GF-D8 (cell line): ENCODE results near the gene SIRPG.
"Not testable (repeated sequence)": the region's sequence is repeated elsewhere in the genome, so short reads cannot be mapped to it uniquely, and the experiment has no call there.

Experiments
- DNase-seq: peaks from one replicate; lab custom pipeline; 2025; lab: John Stamatoyannopoulos, UW

SIRPG gene

DNA sequence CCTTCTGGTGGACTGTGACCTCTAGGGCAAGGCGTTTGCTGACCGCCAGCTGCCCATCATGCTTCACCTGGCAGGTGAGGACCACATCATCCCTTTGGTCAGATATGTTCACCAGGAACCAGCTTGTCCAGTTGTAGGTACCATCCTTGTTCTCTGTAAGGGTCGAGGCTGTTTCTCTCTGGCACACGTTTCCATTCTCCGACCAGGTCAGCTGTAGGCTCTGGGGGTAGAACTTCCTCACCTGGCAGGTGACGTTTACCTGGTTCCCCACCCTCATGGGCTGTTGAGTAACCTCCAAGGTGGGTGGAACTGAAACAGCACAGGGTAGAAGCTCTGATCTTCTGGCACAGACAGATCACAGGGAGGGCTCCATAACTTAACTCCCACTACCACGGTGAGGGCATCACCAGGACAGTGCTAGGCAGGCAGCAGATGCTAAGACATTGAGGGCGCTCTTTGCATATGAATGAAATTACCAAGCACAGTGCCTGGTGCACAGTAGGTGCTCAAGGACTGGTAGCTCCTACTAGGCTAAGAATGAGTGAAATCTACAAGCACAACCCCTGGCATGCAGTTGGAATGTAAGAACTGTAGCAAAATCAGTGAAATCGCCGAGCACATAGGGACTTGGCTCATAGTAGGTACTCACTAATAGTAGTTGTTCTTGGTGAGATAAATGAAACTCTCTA, 22.1 kb downstream of the SIRPG start:
- no peak for DNase-seq

DNA sequence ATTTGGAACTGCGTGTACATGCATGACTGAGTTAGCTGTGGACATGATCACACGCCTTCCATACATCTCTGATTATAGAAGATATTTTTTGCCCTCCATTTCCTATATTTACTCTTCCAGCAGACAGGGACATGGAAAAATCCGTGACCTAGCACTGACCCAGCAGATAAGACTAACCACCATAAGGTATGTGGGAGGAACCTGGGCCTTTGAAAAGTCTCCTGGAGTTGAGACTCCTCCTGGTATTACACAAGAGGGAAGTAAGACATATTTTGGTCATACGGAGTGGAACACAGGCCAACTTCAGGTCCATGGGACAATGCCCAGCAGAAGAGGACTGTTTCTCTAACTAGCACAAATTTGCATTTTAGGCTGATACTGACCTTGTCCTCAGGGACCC, 24.0 kb downstream of the SIRPG start:
- no peak for DNase-seq

DNA sequence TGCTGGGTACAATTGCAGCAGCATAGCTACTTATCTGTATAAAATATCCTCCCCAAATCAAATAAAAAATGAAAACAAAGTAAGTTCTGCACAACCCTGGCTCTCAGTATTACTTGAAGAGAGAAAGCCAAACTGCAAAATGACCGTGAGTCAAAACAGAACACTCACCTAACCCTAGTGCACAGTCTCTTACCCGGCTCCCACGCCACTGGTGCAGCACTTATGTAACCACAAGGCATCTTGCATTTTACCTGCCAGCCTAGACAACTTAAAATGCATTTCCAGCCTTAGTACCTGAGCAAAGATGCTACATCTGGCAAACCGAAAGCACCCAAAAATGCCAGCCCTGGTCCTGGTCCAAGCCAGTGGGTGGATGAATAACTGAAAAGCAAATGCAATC, 25.4 kb downstream of the SIRPG start:
- no peak for DNase-seq

DNA sequence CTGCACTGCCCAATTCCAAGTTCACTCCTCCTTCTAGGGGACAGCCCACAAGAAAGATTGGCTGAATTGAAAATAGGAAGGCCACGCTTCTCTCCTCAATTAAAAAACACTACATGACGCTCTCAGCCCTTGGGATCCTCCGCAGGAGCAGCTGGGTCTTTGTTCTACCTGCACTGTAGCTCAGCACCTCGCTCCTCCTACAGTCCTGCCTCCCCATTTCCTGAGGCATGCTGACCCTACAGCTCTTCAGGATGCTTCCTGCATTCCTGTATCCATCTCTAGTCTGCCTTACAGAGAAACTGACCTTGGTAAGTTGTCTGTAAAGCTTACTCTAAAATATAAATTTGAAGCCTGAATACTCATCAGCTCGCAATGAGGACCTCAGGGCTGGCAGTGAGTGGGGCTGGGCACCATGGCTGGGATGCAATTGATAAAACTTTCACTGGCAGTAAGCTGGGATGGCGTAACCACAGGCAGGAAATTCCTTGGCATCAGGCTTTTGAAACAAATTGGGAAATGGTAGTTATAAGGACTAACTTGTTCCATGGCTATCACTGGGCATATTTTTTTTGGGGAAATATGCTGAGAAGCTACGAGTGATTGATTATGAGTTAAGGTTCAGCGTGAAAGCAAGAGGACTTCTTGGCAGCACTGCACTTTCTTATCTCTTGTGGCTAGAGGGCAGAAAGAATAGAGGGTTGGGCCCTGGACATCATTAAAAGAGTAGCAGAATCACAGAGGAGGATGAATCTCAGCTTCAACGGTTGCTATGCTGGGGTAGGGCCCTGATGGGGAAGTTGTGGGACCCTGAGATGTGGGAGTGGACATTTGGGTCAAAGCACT, 26.0 kb downstream of the SIRPG start:
- DNase-seq: no peak

DNA sequence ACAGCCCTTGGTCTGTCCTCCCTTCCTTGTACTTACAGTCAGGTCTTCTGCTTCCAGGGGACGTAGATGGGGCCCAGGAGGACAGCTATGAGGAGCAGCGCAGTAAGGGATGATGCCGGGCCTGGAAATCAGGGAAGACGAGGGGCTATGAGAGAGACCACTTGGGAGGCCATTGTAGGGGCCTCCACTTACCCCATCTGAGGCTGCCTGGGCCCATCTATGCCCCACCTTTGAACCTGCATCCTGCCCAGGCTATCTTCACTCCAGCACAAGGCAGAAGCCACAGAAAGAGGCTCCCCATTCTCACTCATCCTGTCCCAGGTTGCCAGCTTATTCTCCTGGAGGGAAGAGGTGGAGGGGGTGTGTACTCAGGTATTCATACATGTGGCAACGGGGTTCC, 27.4 kb downstream of the SIRPG start:
- DNase-seq: no peak

DNA sequence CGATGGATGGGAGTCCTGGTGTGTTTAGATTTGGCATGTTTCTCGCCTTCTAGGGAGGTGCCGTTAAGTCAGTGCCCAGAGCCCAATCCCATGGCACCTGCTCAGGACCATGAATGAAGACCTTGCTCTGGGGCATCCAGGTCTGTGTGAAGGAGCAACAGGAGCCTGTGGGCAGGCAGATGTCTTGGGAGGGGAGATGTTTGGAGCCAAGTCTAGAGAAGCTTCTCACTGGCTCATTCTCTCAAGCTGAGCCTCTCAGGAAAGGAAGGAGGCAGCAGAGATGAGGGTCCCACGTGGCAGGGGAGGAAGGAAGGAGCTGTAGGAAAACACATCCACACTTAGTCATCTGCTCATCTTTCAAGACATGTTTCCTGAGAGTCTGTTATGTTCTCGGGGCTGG, 28.3 kb downstream of the SIRPG start:
- DNase-seq: no peak

DNA sequence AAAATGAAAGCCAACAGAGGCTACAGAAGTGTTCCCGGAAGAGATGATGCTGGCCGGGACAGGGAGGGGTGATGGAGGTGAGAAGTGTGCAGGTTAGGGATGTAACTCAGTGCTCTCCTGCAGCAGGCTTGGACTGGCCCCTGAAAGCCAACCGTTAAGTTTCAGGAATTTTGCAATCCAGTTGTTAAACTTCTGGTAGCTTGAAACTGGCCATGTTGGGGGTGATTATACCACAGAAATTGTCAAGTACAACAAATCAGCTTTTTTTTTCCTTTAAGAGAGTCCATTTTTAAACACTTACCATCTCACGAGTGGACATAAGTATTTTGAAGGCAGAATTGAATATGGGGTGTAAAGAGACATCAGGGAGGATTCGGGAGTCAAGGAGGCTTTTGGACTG, 29.0 kb downstream of the SIRPG start:
- no peak for DNase-seq

DNA sequence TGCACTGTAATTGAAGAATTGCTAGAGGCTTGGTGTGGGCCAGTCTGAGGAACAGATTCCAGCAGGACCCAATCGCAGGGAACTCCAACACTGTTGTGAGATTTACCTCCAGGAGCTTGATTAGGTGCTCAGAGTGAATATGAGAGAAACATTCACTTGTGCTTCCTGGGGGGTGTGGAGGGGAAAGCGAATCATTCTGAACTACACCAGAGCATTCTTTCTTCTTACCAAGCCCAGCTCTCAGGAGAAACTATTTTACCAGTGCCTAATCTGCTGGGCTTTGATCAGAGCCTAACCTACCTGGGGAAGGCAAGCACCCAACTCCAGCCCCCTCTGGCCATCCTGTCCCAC, 30.4 kb downstream of the SIRPG start:
- no peak for DNase-seq

DNA sequence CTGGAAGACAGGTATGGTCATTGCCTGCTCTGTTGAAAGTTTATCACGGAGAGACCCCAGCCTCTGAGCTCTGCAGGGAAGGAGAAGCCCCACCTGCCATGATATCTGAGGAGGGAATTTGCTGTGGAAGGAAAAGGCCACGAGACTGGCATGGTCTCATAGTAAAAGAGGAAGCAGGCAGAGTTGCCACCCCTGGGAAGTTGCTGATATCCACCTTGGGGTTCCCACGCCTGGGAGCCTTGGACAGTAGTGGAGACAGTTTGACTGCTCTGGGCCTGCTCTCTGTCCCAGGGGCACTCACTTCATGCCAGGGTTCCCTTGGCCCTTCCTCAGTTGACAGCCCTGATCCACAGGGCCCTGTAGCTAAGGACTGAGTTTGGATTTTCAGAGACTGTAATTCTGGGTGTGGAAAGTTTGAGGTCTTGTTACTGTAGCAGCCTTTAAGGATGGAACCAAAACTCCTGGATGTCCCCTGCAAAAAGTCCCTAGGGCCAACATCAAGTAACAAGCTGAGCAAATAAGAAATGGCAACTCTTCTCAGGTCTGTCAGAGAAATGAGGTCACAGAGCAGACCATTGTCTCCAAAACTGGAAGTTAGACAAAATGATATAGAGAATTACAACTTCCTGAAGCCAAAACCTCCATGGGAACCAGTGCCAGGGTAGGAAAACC, 30.9 kb downstream of the SIRPG start:
- DNase-seq: no peak

DNA sequence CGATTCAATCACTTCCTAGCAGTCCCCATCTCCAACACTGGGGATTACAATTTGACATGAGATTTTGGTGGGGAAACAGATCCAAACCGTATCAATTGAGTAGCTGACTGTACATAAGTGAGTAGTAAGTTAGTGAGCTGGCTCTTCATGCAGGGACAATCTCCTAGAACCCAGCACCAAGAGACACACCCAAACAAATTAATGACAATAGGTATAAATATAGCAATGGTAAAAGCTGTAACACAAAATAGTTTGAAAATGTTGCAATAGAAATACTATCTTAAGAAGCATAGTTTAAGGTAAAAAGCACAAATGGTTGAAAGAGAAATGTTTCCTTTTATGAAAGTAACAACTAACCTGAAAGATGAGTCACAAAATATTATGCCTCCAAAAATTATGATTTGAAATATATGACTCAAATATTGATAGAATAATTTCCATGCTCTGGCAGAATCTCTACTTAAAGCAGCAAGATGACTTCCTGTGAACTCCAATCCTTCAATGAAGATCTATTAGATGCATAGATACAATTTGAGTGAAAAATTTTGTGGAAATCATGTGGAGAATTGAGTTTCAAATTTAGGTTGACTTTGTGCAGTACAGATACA, 32.4 kb downstream of the SIRPG start:
- no peak for DNase-seq

DNA sequence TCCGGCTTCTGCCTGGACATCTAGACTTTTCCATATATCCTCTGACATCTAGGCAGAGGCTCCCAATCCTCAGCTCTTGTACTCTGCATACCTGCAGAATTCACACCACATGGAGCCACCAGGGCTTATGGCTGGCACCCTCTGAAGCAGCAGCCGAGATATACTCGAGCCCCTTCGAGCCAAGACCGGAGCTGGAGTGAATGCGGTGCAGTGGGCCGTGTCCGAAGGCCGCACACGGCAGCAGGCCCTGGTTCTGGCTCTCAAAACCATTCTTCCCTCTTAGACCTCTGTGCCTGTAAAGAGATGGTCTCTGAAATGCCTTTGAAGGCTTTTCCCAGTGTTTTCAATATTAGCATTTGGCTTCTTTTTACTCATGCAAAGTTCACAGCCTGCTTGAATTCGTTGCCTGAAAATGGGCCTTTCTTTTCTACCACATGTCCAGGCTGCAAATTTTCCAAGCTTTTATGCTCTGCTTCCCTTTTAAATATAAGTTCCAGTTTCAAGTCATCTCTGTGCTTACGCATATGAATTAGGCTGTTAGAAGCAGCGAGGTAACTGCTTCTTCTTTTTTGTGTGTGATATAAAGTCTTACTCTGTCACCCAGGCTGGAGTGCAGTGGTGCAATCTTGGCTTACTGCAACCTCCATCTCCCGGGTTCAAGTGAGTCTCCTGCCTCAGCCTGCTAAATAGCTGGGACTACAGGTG, 33.9 kb downstream of the SIRPG start:
- no peak for DNase-seq

DNA sequence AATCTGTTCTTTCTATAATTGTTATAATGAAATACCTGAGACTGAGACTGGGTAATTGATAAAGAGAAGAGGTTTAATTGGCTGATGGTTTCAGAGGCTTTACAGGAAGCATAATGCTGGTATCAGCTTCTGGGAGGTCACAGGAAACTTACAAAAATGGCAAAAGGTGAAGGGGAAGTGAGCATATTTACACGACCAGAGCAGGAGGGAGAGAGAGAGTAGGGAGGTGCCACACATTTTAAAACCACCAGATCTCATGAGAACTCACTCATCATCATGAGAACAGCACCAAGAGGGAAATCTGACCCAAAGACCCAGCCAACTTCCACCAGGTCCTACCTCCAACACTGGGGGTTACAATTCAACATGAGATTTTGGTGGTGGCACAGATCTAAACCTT, 35.1 kb downstream of the SIRPG start:
- DNase-seq: peak; percentile 47

DNA sequence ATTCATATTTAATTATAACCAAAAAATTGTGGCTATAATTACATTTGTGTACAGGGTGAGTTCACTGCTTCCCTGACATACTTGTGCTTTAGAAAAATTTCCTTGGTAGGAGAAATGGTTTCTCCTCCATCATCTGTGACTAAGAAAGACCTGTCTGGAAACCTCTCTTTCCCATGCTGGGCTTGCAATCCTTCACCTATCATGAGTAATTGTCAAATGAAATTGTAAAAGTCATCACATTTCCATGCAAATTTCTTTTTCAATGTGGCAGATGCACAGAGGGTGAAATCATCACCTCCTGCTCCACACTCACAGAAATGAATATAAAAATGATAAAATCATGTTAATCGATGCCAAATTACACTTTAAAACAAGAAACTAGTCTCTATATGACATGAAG, 36.3 kb downstream of the SIRPG start:
- DNase-seq: no peak

DNA sequence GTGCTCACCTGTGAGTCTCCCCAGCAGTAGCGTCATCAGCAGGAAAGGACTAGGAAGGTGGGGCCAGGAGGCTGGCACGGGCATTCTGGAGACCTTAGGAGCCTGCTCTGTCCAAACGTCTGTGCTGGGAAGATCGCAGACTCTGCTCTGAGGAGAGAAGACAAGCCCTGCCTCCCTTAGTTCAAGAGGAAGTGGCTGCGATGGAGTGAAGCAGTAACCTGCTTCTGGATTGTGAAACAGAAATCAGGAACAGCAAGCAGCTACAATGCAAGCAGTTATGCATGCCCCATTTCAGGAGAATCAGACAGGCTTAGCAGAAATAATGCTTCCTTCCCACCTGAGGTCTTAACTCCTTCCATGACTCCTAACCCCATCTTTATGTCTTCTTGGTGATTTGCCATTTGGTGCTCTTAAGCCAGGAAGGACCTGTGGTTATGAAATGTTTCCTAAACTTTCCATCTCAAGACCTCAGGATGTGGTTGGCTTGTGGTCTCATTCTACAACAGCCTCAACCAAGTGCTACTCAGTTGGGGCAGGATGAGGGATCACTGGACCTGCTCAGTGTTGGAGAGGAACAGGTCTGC, 37.6 kb downstream of the SIRPG start, which contains the start of gene SIRPB1:
TSS of gene SIRPB1 (minus strand) at position 149 of the 584 bp plus-strand sequence. CDS start at position 84, 65 bp downstream.
- peak; percentile 95 for DNase-seq

DNA sequence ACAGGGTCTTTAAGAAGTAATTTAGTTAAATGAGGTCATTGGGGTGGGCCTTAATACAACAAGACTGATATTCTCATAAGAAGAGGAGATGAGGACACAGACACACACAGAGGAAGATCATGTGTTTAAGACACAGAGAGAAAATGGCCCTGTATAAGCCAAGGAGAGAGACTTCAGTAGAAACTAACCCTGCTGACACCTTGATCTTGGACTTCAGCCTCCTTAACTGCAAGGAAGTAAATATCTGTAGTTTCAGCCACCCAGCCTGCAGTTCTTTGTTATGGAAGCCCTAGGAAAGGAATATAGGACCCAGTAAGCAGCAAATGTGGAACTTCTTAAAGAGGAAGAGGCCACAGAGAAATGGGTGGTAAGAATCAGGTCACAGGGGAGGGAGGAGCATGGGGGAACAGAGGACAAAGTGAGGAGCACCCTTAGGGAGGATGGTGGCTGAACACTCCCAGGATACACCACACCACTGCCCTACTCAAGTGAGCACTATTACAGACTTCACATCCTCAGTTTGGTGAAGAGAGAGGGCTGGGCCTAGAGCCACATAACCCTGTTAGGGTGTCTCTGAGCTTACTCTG, 38.5 kb downstream of the SIRPG start:
- DNase-seq: peak; percentile 46

DNA sequence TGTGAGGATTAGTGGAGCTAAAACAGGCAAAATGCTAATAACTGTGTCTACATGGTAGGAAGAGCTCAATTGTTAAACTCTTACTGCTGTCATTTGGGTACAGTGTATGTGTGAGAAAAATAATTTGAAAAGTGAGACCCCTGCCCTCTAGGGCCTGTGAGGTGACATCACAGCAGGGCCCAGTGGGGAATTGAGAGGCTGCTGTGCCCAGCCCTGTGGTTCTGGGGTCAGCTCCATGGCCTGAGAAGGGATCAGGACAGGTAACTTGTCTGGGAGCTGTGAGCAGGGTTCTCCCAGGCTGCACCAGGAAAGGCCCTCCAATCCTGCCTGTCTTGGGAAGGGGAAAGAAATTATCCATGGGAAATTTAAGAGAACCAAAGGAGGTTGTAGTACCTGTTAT, 39.1 kb downstream of the SIRPG start:
- DNase-seq: no peak

DNA sequence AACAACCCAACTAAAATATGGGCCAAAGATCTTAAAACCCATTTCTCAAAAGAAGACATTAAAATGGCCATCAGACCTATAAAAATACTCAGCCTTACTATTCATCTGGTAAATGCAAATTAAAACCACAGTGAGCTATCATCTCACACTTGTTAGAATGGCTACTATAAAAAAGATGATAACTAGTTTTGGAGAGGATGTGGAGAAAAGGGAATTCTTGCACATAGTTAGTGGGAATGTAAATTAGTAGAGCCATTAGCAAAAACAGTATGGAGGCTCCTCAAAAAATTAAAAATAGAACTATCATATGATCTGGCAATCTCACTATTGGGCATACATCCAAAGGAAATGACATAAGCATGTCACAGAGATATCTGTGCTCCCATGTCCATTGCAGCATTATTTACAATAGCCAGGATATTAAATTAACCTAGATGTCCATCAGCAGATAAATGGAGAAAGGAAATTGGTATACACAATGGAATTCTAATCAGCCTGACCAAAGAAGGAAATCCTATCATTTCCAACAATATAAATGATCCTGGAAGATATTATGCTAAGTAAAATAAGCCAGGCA, 40.6 kb downstream of the SIRPG start:
- DNase-seq: no peak

DNA sequence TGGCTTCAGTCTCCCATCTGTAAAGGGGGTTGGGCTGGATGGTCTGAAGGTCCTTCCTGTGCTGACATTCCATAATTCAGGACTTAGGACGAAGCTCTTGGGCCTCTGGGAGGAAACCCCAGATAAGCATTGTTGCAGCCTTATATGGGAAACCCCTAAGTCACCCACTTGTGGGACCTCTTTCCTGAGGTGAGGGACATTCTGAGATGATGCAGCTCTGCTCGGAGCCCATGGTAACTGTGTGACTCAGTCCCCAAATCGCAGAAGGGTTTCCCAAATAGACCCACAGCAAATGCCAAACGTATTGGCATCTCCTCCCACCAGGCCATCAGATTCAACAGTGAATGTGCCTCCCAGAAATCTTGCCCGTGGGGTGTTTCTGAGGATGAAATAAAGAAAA, 47.2 kb downstream of the SIRPG start:
- DNase-seq: not testable (repeated sequence)

DNA sequence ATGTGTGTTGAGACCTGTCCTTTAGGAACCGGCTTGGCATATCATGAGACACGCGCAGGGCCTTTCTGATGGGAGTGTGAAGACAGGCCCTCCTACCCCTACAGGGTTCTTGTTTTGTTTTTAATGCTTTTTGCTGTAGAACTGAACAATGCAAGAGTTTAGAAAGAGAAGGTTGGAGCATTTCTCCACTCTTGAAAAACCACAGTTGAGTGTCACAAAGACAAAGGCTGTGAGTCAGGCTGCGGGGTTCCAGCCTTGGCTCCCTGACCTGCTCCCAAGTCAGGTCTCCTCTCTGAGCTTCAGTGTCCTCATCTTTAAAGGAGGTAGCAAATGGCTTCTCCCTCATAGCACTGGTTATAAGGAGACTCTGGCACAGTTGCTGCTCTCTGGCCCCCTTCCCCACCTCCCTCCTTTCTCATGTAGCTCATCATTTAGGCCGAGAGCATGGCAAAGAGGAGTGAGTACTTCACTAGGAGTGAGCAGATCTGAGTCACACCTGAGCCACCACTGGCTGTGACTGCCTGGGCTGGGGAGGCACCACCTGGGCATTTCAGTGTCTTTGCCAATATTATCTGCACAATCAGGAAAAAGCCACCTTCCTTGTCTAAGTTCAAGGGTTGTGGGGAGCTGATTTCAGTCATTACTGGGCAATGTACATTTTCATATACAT, 48.8 kb downstream of the SIRPG start:
- not testable (repeated sequence) for DNase-seq

DNA sequence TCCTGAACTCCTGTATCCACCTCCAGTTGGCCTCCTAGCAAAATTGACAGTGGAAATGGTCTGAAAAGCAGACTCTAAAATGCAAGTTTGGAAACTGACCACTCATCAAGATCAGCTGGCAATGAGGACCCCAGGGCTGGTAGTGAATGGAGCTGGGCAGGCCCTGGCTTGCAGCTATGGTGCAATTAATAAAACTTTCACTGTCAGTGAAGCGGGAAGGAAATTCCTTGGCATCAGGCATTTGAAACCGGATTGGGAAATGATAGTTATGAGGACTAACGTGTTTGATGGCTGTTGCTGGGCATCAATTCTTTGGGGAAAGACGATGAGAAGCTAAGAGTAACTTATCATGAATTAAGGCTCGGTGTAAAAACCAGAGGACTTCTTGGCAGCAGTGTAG, 56.8 kb downstream of the SIRPG start:
- DNase-seq: no peak
